GM18499 (cell line): ENCODE data around the gene LRRC27.

Experiments used
- ATAC-seq: cut with Tn5 transposase; IDR thresholded peaks from one replicate; pipeline ENCODE4 v1.9.1; 2021; ENCODE audit warnings: moderate number of reproducible peaks; ENCODE audit not compliant: insufficient read depth, unreplicated experiment

Gene LRRC27

GRCh38 chr10:132408823-132409666 is 77.1 kb downstream of the LRRC27 start:
- ATAC-seq = no peak

DNA sequence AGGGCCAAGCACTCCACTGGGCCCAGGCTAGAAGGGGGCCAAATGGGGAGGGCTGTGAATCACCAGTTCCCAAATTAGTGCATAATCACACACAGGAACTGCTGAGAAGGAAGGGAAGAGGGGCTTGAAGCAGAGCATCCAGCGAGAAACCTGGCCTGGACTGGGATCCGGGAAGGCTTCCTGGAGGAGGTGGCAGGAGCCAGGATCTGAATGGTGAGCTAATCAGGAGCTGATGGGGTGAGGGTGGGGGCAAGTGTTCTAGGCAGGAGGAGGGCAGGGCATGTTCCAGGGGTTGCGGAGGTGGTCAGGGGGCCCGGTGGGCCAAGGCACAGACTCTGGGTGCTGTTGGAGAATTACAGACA is 77.7 kb downstream of the LRRC27 start:
- ATAC-seq = no peak

DNA sequence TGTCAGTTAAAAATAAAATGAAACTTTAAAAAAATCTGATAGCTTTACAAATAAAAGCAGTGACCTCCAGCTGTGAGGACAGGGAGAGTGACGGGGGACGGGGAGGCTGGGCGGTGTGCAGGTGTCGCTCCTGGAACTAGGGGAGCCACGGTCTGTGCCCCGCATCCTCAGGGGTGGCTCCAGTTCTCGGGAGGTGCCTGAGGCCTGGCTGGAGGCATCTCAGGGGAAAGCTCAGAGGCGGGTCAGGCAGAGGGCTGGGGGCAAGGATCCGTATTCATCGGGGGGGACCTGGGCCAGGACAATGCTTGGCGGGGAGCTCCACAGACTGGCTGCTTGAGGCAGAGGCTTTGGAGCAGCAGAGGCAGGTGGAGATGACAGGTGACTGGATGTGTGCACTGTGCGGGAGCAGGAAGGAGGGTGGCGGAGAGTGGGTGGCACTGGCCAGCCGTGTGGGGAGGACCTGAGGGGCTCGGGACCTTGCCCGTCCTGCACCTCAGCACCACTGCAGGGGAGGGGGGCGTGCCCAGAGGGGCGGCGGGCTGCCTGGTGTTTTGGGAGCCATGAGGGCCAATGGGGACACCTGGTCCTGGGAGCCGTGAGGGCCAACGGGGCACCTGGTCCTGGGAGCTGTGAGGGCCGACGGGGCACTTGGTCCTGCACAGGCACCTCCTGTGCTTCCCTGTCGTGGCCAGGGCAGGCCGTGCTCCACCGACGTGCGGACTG is 78.2 kb downstream of the LRRC27 start:
- no peak for ATAC-seq

- ATAC-seq = no peak
Observed at GRCh38 chr10:132410779-132411532, 79.0 kb downstream of the LRRC27 start.

- ATAC-seq = no peak
Observed at GRCh38 chr10:132411561-132412253, 79.7 kb downstream of the LRRC27 start.

DNA sequence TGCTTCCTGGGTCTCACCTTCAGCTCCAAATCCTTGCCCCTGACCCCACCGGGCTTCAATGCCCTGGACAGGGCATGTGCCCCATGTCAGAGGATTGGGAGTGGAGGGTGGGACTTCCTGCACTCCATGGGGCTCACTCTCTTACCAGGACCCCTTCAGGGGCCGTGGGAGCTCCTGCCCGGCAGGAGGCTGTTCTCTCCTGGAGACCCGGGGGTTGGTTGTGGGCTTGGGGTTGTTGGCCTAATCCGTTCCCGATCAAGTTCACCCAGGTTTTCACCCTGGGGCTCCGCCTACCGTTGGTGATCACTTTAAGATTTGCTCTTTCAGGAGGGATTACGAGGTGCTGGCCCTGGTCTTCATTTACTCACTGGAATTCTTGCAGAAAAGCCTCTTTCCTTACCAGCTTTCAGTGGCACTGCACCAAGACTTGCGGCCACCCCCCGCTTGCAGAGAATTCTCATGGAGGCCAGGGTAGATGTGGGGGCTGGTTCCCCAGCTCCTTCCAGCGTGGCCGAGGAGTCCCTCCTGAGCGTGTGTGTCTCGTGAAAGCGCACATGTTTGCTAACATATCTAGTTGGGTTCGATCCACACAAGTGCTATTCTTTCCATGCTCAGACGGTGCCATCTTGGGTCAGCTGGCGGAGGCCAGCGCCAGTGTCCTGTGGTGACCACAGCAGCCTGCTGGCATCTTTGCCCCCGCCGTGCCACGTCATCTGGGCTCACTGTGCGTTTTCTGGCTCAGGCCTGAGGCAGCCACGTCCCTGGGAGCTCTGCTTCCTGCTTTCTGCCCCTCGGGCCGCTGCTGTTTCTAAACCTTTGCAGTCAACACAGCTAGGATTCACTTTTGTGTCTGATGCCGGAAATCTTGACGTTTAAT is 80.6 kb downstream of the LRRC27 start:
- no peak for ATAC-seq

GRCh38 chr10:132413226-132414205 is 81.5 kb downstream of the LRRC27 start:
- no peak for ATAC-seq

GRCh38 chr10:132414402-132415016 is 82.5 kb downstream of the LRRC27 start:
- ATAC-seq = no peak

DNA sequence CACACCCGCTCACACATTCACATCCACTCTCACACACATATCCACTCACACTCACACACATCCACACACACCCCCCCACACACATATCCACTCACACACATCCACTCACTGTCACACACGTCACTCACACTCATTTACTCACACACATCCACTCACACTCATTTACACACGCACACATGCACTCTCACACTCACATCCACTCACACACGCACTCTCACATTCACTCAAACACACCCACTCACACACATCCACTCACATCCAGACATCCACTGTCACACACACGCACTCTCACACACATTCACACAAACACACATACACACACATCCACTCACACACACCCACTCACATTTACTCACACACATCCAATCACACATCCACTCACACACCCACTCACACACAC is 83.3 kb downstream of the LRRC27 start:
- ATAC-seq = no peak

DNA sequence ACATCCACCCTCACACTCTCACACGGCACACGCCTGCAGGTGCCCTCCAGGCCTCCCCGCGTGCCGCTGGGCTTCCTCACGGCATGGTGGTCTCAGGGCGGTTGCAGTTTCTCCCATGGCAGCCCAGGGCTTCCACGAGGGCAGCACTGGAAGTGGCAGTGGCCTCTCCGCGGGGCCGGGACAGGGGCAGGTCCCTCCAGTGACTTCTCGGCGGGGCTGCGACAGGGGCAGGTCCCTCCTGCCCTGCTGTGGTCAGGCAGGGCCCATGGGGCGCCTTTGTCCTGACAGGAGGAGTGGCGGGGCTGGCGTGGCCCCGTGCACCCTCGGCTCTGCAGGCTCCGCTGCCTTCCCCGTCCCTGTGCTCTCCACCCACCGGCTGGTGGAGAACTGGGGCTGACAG is 84.0 kb downstream of the LRRC27 start:
- no peak for ATAC-seq

DNA sequence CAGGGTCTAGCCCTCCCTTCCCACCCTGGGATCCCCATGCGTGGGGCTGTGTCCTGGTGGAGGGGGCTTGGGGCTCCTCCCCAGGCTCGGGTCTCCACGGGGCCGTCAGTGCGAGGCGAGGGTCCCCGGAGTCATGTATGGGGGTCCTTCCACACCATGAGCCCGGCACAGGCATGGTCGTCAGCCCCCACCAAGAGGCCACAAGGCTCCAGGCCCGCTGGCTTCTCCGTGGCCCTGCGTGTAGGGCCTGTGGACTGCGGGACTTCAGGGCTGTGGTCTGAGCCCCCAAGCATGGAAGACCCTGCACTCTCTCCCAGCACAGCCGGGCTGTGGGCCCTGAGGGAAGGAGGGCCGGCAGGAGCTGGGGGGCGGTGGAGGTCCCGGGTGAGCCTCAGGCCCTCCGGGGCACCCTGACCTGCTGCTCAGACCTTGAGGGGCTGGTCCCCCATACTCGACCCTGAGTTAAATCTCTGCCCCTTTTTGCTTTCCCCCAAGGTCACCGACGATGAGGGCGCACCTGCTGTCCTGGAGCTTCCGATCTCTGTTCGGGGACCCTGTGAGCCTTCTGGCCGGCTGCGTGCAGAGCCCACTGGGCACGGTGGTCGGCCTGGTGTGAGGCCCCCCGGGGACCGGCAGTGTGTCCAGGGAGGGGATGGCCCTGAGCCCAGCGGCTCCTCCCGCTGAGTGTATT is 84.7 kb downstream of the LRRC27 start:
- no peak for ATAC-seq

GRCh38 chr10:132417257-132417910 is 85.4 kb downstream of the LRRC27 start:
- ATAC-seq = no peak

DNA sequence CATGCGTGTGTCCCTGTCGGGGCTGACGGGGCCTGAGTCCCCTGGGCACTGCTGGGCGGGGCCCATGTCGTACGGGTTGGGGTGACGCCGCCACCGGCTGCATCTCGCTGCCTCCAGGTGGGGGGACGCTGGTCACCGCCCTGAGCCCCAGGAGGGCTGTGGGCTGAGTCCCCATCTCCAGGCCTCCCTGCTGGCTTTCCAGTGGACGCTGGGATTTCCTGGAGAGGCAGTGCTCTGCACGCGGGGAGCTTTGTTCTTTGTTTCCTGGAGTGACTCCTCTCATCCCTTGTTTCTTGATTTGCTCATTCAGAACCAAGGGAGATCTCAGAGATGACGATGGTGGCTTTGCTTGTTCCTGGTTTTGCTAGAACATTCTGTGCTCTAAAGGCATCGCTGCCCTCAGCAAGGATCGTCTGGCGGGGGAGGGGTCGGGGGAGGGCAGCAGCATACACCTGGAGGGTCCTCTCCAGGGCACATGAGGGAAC is 86.0 kb downstream of the LRRC27 start:
- ATAC-seq = no peak

DNA sequence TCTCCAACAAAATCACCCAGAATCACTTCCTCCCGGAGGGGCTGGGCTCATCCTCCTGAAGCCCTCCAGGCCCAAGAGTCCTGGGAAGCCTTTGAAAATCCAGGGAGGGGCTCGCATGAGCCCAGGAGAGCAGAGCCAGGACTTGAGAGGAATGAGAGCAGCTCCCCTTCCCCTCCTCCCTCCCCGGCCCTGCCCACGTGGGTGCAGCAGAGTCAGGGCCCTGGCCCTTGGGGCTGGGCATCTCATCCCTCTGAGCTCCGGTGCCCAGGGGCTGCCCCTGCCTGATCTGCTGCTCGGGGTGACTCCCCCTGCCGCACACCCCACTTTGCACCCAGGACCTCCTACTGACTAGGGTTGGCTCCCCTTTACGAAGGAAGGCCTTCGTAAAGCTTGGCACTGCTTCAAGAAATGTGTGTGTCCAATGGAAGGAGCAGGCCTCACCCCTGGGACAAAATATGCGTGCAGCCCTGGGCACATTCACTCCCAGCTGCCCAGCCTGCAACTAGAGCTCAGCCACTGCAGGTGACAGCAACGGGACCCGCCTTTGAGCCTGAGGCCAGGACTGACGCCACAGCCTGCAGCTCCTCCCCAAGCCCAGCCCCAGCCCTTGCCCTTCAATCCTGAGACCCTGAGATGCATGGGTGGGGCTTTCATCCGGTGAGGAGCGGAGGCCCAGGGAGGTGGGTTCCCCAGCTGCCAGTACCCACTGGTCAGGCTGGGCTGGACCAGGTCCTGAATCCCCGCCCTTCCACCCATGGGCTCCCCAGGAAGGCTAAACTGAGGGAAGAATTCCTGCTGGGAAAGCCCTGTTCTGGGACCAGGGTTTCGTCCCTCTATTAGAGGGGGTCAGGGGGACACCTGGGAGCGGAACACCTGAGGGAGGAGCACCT is 86.8 kb downstream of the LRRC27 start:
- no peak for ATAC-seq

GRCh38 chr10:132419538-132420468 is 87.8 kb downstream of the LRRC27 start:
- ATAC-seq = no peak
